Measurements from ENCODE around the gene FAM83F. TPM values are rescaled to one million over a fixed set of nuclear protein-coding genes. Genes with fewer than 3 reads are reported as not detected.

Gene FAM83F
- total and polyA plus RNA-seq, 12 donors, result under 0.01 to 0.39 (median 0.11) TPM; not detected in 1

DNA sequence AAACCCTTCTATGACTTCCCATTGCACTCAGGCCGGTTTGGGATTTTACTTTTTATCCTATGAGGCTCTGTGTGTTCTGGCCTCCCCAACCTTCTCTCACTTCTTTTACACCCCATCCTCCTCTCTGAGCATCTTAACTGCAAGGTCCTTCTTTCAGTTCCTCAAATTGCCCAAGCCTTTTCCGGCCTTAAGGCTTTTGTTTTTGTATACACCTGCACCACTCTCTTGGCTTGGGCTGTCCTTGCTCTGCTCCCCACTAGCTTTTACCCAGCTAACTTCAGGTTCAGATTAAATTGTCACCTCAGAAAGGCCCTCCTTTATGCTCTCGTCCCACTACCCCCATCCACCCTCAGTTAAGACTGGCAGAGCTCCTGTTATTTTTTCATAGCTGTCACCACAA, 55.5 kb downstream of the FAM83F start:
- 58 to 79% (median 65%) methylated on average over 3 of the region's 3 CpGs for WGBS, 4 donors
- H3K27me3 ChIP-seq, result no peaks in the 10 kb centered on the region
- H3K36me3 ChIP-seq (replicated peaks in 1 of 2), result no peaks in the 10 kb centered on the region
- intact Hi-C loops (cut with DNase I), result loop anchor here (10.0 kb wide), 3 partner anchors 115 to 295 kb away; partner anchors contain the start of gene ADSL (in 1 of the 2)
- H3K4me3 ChIP-seq, result no peak overlapping the region
- H3K27ac ChIP-seq, result peak overlapping the region in 1 of 5 donors; percentile 12
- no peaks in the 10 kb centered on the region for H3K9me3 ChIP-seq (replicated peaks in 1 of 3)
- H3K4me1 ChIP-seq (replicated peaks in 1 of 2), result peaks cover 7 to 39% of the 10 kb centered on the region in 2 donors
- DNase-seq, result no peak
- TF ChIP-seq, protein P1, sequence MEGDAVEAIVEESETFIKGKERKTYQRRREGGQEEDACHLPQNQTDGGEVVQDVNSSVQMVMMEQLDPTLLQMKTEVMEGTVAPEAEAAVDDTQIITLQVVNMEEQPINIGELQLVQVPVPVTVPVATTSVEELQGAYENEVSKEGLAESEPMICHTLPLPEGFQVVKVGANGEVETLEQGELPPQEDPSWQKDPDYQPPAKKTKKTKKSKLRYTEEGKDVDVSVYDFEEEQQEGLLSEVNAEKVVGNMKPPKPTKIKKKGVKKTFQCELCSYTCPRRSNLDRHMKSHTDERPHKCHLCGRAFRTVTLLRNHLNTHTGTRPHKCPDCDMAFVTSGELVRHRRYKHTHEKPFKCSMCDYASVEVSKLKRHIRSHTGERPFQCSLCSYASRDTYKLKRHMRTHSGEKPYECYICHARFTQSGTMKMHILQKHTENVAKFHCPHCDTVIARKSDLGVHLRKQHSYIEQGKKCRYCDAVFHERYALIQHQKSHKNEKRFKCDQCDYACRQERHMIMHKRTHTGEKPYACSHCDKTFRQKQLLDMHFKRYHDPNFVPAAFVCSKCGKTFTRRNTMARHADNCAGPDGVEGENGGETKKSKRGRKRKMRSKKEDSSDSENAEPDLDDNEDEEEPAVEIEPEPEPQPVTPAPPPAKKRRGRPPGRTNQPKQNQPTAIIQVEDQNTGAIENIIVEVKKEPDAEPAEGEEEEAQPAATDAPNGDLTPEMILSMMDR (IDR thresholded peaks at IDR 0.05), result no peak
- TF ChIP-seq POLR2A (IDR thresholded peaks at IDR 0.05), result no peak

DNA sequence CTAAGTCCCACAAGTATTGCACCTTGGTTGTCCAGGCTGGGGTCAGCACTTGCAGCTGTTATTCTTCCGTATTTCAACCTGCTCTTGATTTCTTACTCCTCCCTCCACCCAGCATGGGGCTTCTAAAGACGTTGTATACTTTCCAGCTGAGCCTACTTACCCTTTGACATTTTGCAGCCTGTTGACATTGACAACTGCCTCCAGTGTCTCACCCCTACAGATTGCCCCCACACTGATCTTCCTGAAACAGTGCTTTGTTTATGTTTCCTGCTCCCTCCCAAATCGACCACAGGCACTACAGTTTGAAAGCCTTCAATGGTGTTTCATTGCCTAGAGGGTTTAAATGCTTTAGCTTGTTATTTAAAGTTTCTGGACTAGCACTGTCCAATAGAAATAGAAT, 56.6 kb downstream of the FAM83F start:
- no peak for DNase-seq
- Histone ChIP-seq H3K9me3 (replicated peaks in 1 of 3) (no peaks in the 10 kb centered on the region), H3K4me1 (replicated peaks in 1 of 2) (peaks cover 7 to 35% of the 10 kb centered on the region in 2 donors), H3K27ac (no peak overlapping the region), H3K36me3 (replicated peaks in 1 of 2) (no peaks in the 10 kb centered on the region), H3K27me3 (no peaks in the 10 kb centered on the region), H3K4me3 (no peak overlapping the region)
- TF ChIP-seq, protein P1 (IDR thresholded peaks at IDR 0.05), result no peak
- no peak for TF ChIP-seq POLR2A (IDR thresholded peaks at IDR 0.05)
- WGBS, 4 donors, result 23 to 29% (median 24%) methylated on average over 3 of the region's 3 CpGs
- intact Hi-C loops (cut with DNase I), result loop anchor here (10.0 kb wide), 3 partner anchors 113 to 293 kb away; partner anchors contain the start of gene ADSL (in 1 of the 2)

DNA sequence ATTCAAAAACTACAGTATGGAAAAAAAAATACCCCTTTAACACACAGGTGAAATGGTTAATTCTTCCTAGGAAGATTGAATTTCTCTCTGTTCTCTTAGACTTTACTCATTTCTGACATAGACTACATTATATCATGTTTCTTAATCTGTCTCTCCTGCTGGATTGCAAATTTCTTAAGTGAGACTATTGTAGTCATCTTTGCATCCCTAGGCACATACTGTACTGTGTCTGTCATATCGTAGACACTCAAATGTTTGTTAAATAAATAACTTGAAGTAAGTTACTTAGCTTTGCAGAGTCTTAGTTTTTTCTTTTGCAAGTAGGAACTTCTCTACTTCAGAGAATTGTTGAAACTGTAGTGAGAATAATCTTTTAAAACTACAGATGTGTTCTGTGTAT, 58.7 kb downstream of the FAM83F start:
- Histone ChIP-seq H3K36me3 (replicated peaks in 1 of 2) (no peaks in the 10 kb centered on the region), H3K4me3 (no peak overlapping the region), H3K9me3 (replicated peaks in 1 of 3) (no peaks in the 10 kb centered on the region), H3K4me1 (replicated peaks in 1 of 2) (peaks cover 7 to 40% of the 10 kb centered on the region in 2 donors), H3K27ac (no peak overlapping the region), H3K27me3 (no peaks in the 10 kb centered on the region)
- no peak for DNase-seq
- 53 to 74% (median 72%) methylated on average over 1 of the region's 1 CpG for WGBS, 4 donors
- intact Hi-C loops (cut with DNase I), result loop anchor here (10.0 kb wide), 3 partner anchors 111 to 291 kb away; partner anchors contain the start of gene ADSL (in 1 of the 2)
- no peak for TF ChIP-seq POLR2A (IDR thresholded peaks at IDR 0.05)
- TF ChIP-seq, protein P1 (IDR thresholded peaks at IDR 0.05), result no peak

DNA sequence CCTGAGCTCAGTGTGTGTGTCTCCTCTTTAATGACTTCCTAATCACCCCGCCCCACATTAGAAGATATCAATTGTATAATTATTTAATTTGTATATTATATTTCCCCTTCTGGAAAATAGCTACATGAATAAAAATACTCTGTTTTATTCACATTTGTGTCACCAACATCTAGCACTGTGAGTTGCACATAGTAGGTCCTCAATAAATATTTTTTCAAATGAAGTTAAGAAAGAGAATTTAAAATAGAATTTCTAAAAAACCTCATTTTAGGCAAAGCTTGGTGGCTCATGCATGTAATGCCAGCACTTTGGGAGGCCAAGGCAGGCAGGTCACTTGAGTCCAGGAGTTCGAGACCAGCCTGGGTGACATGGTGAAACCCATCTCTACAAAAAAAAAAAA, 59.7 kb downstream of the FAM83F start:
- TF ChIP-seq, protein P1 (IDR thresholded peaks at IDR 0.05), result no peak
- TF ChIP-seq POLR2A (IDR thresholded peaks at IDR 0.05), result no peak

More for the DNA sequence above, 59.7 kb downstream of the FAM83F start:
- 94 to 100% (median 98%) methylated on average over 2 of the region's 2 CpGs for WGBS, 4 donors
- intact Hi-C loops (cut with DNase I), result loop anchor here (10.0 kb wide), 3 partner anchors 110 to 290 kb away; partner anchors contain the start of gene ADSL (in 1 of the 2)
- Histone ChIP-seq H3K9me3 (replicated peaks in 1 of 3) (no peaks in the 10 kb centered on the region), H3K27me3 (no peaks in the 10 kb centered on the region), H3K4me1 (replicated peaks in 1 of 2) (peaks cover 7 to 50% of the 10 kb centered on the region in 2 donors), H3K36me3 (replicated peaks in 1 of 2) (no peaks in the 10 kb centered on the region), H3K4me3 (no peak overlapping the region), H3K27ac (no peak overlapping the region)
- no peak for DNase-seq
